HG02642 (cell line): Measurements from ENCODE around the gene SULT1C4.

Experiments used
- ATAC-seq: cut with Tn5 transposase; IDR thresholded peaks from one replicate; pipeline ENCODE4 v1.9.1; 2021; ENCODE audit warnings: mild to moderate bottlenecking; ENCODE audit not compliant: unreplicated experiment, poor library complexity

Gene SULT1C4

GRCh38 chr2:108369153-108369552 is 8.6 kb upstream of the SULT1C4 start:
- ATAC-seq = no peak

GRCh38 chr2:108370080-108370479 is 7.7 kb upstream of the SULT1C4 start:
- ATAC-seq = no peak

- no peak for ATAC-seq
These were observed 980 bp upstream of the SULT1C4 start for GRCh38 chr2:108376774-108377173.

- no peak for ATAC-seq
These were observed 353 bp upstream of the SULT1C4 start for GRCh38 chr2:108377401-108377800.

- no peak for ATAC-seq
These were observed 1.1 kb downstream of the SULT1C4 start for GRCh38 chr2:108378851-108379250.

- ATAC-seq = no peak
These were observed 4.4 kb downstream of the SULT1C4 start for GRCh38 chr2:108382196-108382595.

GRCh38 chr2:108383146-108383830 is 5.5 kb downstream of the SULT1C4 start:
- ATAC-seq = peak; percentile 57

GRCh38 chr2:108384662-108385393 is 7.1 kb downstream of the SULT1C4 start:
- ATAC-seq = no peak

GRCh38 chr2:108385411-108386071 is 7.8 kb downstream of the SULT1C4 start:
- peak; percentile 76 for ATAC-seq

GRCh38 chr2:108388045-108388444 is 10.3 kb downstream of the SULT1C4 start:
- no peak for ATAC-seq

- no peak for ATAC-seq
These were observed 12.6 kb downstream of the SULT1C4 start for GRCh38 chr2:108390340-108390739.

GRCh38 chr2:108392029-108392428 is 14.3 kb downstream of the SULT1C4 start:
- no peak for ATAC-seq

- ATAC-seq = no peak
These were observed 15.4 kb downstream of the SULT1C4 start for GRCh38 chr2:108393197-108393596.

- no peak for ATAC-seq
These were observed 17.4 kb downstream of the SULT1C4 start for GRCh38 chr2:108395155-108395554.

GRCh38 chr2:108396845-108397244 is 19.1 kb downstream of the SULT1C4 start:
- ATAC-seq = no peak

GRCh38 chr2:108399479-108399878 is 21.7 kb downstream of the SULT1C4 start:
- ATAC-seq = no peak

- no peak for ATAC-seq
These were observed 24.0 kb downstream of the SULT1C4 start for GRCh38 chr2:108401800-108402199.

- no peak for ATAC-seq
These were observed 25.7 kb downstream of the SULT1C4 start for GRCh38 chr2:108403494-108403893.

GRCh38 chr2:108404784-108405397 is 27.1 kb downstream of the SULT1C4 start:
- no peak for ATAC-seq

GRCh38 chr2:108407864-108408729 is 30.3 kb downstream of the SULT1C4 start:
- ATAC-seq = no peak
